HK-2 (cell line): ENCODE data around the gene KRTAP26-1.

ENCODE experiments used
- DNase-seq: peaks from one replicate; pipeline ENCODE4 v3.0.0-alpha.2; 2018; ENCODE audit not compliant: unreplicated experiment

Gene KRTAP26-1

GRCh38 chr21:30320215-30320614, at the start of gene KRTAP26-1:
Gene KRTAP26-1, minus strand, starts transcription at chr21:30320315. Its CDS starts 280 bp downstream, at chr21:30320035.
- DNase-seq = no peak

- no peak for DNase-seq
Observed at GRCh38 chr21:30355906-30356305, 35.8 kb upstream of the KRTAP26-1 start.

GRCh38 chr21:30354308-30355005, 34.3 kb upstream of the KRTAP26-1 start:
- DNase-seq = no peak

- no peak for DNase-seq
Observed at GRCh38 chr21:30351534-30351933, 31.4 kb upstream of the KRTAP26-1 start.

- DNase-seq = no peak
Observed at GRCh38 chr21:30349572-30349971, 29.5 kb upstream of the KRTAP26-1 start.

- DNase-seq = no peak
Observed at GRCh38 chr21:30348506-30348905, 28.4 kb upstream of the KRTAP26-1 start, which contains the start of gene KRTAP23-1. Gene KRTAP23-1, minus strand, starts transcription at chr21:30348606. Its CDS starts 0 bp downstream, at chr21:30348606.

GRCh38 chr21:30345014-30345413, 24.9 kb upstream of the KRTAP26-1 start:
- no peak for DNase-seq

GRCh38 chr21:30340714-30341573, 20.8 kb upstream of the KRTAP26-1 start:
- DNase-seq = peak; percentile 8

GRCh38 chr21:30338717-30339116, 18.6 kb upstream of the KRTAP26-1 start:
- DNase-seq = no peak

- no peak for DNase-seq
Observed at GRCh38 chr21:30337772-30338171, 17.7 kb upstream of the KRTAP26-1 start.

GRCh38 chr21:30337276-30337744, 17.2 kb upstream of the KRTAP26-1 start, which contains the start of gene KRTAP27-1:
Gene KRTAP27-1, minus strand, starts transcription at chr21:30337694. Its CDS starts 26 bp downstream, at chr21:30337668.
- DNase-seq = no peak

- DNase-seq = no peak
Observed at GRCh38 chr21:30336596-30336995, 16.5 kb upstream of the KRTAP26-1 start.

- no peak for DNase-seq
Observed at GRCh38 chr21:30333736-30334135, 13.6 kb upstream of the KRTAP26-1 start.

- DNase-seq = no peak
Observed at GRCh38 chr21:30332681-30333080, 12.6 kb upstream of the KRTAP26-1 start.

- no peak for DNase-seq
Observed at GRCh38 chr21:30329203-30329875, 9.2 kb upstream of the KRTAP26-1 start.

- DNase-seq = no peak
Observed at GRCh38 chr21:30326390-30326789, 6.3 kb upstream of the KRTAP26-1 start.

- no peak for DNase-seq
Observed at GRCh38 chr21:30315701-30316100, 4.4 kb downstream of the KRTAP26-1 start.

- DNase-seq = no peak
Observed at GRCh38 chr21:30306884-30307283, 13.2 kb downstream of the KRTAP26-1 start.

- no peak for DNase-seq
Observed at GRCh38 chr21:30305136-30305535, 15.0 kb downstream of the KRTAP26-1 start.

- no peak for DNase-seq
Observed at GRCh38 chr21:30289215-30289614, 30.9 kb downstream of the KRTAP26-1 start, which contains the start of gene KRTAP25-1. Gene KRTAP25-1, minus strand, starts transcription at chr21:30289514. Its CDS starts 24 bp downstream, at chr21:30289490.

GRCh38 chr21:30282850-30283249, 37.3 kb downstream of the KRTAP26-1 start, which contains the start of gene KRTAP24-1:
Gene KRTAP24-1, minus strand, starts transcription at chr21:30282950. Its CDS starts 18 bp downstream, at chr21:30282932.
- no peak for DNase-seq

- DNase-seq = no peak
Observed at GRCh38 chr21:30271611-30272010, 48.5 kb downstream of the KRTAP26-1 start.
